Measurements from ENCODE around the gene PPEF2.

Gene PPEF2

DNA sequence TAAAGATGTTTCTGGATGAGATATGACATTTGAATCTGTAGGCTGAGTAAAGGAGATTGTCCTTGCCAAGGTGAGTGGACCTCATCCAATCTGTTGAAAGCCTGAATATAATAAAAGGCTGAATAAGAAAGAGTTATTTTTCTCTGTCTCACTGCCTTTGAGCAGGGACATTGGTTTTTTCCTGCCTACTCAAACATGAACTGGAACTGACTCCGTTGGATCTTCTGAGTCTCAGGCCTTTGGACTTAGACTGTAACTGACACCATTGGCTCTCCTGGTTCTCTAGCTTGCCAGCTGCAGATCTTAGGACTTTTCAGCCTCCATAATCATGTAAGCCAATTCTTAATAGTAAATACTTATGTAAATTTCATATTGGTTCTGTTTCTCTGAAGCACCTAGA, 43.5 kb downstream of the PPEF2 start:
- TF ChIP-seq, protein P1, sequence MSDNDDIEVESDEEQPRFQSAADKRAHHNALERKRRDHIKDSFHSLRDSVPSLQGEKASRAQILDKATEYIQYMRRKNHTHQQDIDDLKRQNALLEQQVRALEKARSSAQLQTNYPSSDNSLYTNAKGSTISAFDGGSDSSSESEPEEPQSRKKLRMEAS (IDR thresholded peaks at IDR 0.05) = no peak
- TF ChIP-seq YY1 (IDR thresholded peaks at IDR 0.05; ENCODE audit: low read depth) (no peak), TEAD4 (IDR thresholded peaks at IDR 0.05) (no peak), TCF12 (IDR thresholded peaks at IDR 0.05; ENCODE audit: low read depth) (no peak)

DNA sequence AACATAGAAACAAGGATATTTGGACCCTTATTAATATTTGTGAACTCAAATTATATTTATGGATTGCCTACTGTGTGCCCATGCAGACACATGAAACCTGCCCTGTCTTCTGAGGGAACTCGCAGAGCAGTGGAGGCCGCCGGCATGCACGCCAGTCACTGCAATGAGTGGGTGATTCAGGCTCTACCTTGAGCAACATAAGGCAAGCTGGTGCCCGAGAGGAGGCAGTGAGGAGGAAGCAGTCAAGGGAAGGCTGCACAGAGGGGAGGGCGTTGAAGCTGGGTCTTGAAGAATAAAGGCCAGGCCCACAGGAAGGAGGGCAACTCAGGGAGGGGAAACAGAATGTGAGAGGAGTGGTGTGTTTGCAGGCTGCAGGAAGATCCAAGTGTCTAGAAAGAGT, 52.8 kb downstream of the PPEF2 start:
- no peak for TF ChIP-seq CEBPB (IDR thresholded peaks at IDR 0.05)

DNA sequence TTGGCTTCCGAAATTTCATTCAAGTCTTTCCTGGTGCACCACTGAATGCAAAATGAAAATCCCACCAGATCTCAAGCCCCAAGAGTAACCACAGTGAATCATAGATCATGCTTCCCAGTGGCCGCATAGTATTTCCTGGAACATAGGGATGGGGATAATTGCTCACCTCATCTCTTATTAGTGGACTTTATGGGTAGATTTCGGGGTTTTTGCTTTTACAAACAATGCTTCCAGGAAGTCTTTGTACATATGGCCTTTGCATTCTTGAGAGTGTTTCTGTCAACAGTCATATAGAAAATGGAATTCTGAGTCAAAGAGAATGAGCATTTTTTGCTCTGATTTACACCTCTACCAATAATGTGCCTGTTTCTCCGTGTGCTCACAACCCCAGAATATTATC, 53.4 kb downstream of the PPEF2 start:
- TF ChIP-seq NFIC (IDR thresholded peaks at IDR 0.05) (no peak), FOXM1 (IDR thresholded peaks at IDR 0.05; ENCODE audit: borderline replicate concordance, low read depth) (no peak), YY1 (IDR thresholded peaks at IDR 0.05; ENCODE audit: low read depth) (no peak), TCF12 (IDR thresholded peaks at IDR 0.05; ENCODE audit: low read depth) (no peak), RAD21 (IDR thresholded peaks at IDR 0.05; ENCODE audit: low read depth) (no peak), TAF1 (IDR thresholded peaks at IDR 0.05; ENCODE audit: low read depth) (no peak), ZBTB7A (IDR thresholded peaks at IDR 0.05; ENCODE audit: low read depth) (no peak), CEBPB (IDR thresholded peaks at IDR 0.05) (no peak), CREB1 (IDR thresholded peaks at IDR 0.05; ENCODE audit: low read depth) (no peak), EP300 (IDR thresholded peaks at IDR 0.05; ENCODE audit: borderline replicate concordance) (no peak), EGR1 (IDR thresholded peaks at IDR 0.05) (no peak), TEAD4 (IDR thresholded peaks at IDR 0.05) (no peak)
- TF ChIP-seq, protein P1 (IDR thresholded peaks at IDR 0.05) = no peak
- TF ChIP-seq, protein P2, sequence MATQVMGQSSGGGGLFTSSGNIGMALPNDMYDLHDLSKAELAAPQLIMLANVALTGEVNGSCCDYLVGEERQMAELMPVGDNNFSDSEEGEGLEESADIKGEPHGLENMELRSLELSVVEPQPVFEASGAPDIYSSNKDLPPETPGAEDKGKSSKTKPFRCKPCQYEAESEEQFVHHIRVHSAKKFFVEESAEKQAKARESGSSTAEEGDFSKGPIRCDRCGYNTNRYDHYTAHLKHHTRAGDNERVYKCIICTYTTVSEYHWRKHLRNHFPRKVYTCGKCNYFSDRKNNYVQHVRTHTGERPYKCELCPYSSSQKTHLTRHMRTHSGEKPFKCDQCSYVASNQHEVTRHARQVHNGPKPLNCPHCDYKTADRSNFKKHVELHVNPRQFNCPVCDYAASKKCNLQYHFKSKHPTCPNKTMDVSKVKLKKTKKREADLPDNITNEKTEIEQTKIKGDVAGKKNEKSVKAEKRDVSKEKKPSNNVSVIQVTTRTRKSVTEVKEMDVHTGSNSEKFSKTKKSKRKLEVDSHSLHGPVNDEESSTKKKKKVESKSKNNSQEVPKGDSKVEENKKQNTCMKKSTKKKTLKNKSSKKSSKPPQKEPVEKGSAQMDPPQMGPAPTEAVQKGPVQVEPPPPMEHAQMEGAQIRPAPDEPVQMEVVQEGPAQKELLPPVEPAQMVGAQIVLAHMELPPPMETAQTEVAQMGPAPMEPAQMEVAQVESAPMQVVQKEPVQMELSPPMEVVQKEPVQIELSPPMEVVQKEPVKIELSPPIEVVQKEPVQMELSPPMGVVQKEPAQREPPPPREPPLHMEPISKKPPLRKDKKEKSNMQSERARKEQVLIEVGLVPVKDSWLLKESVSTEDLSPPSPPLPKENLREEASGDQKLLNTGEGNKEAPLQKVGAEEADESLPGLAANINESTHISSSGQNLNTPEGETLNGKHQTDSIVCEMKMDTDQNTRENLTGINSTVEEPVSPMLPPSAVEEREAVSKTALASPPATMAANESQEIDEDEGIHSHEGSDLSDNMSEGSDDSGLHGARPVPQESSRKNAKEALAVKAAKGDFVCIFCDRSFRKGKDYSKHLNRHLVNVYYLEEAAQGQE (IDR thresholded peaks at IDR 0.05; ENCODE audit: low read depth) = no peak
- TF ChIP-seq, protein P3, sequence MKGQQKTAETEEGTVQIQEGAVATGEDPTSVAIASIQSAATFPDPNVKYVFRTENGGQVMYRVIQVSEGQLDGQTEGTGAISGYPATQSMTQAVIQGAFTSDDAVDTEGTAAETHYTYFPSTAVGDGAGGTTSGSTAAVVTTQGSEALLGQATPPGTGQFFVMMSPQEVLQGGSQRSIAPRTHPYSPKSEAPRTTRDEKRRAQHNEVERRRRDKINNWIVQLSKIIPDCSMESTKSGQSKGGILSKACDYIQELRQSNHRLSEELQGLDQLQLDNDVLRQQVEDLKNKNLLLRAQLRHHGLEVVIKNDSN (IDR thresholded peaks at IDR 0.05) = no peak

DNA sequence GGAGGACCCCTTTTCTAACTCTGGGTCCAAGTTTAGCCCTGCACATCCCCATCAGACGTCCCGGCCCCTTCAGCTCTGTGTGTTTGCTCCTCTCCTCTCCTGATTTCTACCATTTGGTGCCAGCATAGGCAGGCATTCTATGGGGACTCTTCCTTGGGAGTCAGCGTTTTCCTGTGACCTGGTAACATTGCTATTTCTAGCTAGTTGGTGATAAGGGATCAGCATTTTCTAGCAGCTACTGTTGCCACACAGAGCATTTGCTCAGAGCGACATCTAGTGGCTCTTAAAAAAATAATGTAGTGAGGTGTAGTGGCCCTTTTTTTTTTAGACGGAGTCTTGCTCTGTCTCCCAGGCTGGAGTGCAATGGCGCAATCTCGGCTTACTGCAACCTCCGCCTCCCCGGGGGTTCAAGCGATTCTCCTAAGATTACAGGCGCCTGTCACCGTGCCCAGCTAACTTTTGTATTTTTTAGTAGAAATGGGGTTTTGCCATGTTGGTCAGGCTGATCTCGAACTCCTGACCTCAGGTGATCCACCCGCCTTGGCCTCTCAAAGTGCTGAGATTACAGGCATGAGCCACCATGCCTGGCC, 54.0 kb downstream of the PPEF2 start:
- TF ChIP-seq RAD21 (IDR thresholded peaks at IDR 0.05; ENCODE audit: low read depth) = peak; percentile 88
- TF ChIP-seq CEBPB (IDR thresholded peaks at IDR 0.05) = peak; percentile 91

DNA sequence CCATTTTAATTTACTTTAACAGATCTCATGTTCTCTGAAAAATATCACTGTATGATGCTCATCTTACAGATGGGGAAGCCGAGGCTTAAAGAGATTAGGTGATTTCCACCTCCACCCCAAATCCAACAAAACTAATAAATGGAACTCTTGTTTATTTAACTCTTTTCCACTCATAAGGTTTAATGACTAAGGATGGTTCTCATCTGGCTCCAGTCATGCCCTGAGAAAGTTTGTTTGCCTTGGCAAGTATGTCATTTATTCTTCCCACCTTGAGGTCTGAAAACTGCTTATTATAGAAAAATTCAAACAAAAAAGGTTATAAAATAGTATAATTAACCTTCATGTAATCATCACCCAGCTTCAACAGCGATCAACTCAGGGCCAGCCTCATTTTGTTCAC, 56.3 kb downstream of the PPEF2 start:
- TF ChIP-seq, protein P3 (IDR thresholded peaks at IDR 0.05) = no peak
- no peak for TF ChIP-seq TAF1 (IDR thresholded peaks at IDR 0.05; ENCODE audit: low read depth)
- TF ChIP-seq, protein P2 (IDR thresholded peaks at IDR 0.05; ENCODE audit: low read depth) = no peak
- no peak for TF ChIP-seq TCF12 (IDR thresholded peaks at IDR 0.05; ENCODE audit: low read depth)
- no peak for TF ChIP-seq EGR1 (IDR thresholded peaks at IDR 0.05)
- TF ChIP-seq ZBTB7A (IDR thresholded peaks at IDR 0.05; ENCODE audit: low read depth) = no peak
- no peak for TF ChIP-seq CREB1 (IDR thresholded peaks at IDR 0.05; ENCODE audit: low read depth)
- TF ChIP-seq, protein P1 (IDR thresholded peaks at IDR 0.05) = no peak
- no peak for TF ChIP-seq EP300 (IDR thresholded peaks at IDR 0.05; ENCODE audit: borderline replicate concordance)
- no peak for TF ChIP-seq NFIC (IDR thresholded peaks at IDR 0.05)
- no peak for TF ChIP-seq CEBPB (IDR thresholded peaks at IDR 0.05)
- no peak for TF ChIP-seq RAD21 (IDR thresholded peaks at IDR 0.05; ENCODE audit: low read depth)
- no peak for TF ChIP-seq YY1 (IDR thresholded peaks at IDR 0.05; ENCODE audit: low read depth)
- TF ChIP-seq FOXM1 (IDR thresholded peaks at IDR 0.05; ENCODE audit: borderline replicate concordance, low read depth) = no peak
- no peak for TF ChIP-seq TEAD4 (IDR thresholded peaks at IDR 0.05)

DNA sequence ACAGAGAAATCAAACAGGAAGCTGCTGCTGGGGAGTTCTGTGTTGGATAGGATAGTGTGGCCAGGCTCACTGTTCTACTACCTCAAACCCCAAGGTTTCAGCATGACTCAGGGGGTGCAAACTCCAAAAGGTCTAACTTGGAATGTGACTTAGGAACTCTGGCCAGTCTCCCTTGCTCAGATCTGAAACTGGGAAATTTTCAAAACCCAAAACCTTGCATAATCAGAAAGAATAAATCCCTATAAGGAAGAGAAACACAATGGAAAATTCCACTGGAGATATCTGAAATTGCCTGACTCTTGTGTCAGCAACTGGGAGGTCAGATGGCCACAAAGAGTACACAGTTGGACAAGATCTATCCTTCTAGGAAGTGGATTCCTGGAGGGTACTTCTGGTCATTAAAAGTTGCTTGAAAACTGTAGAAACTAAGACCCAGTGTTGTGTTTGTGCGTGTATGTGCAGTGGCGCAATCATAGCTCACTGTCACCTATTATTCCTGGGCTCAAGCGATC, 58.0 kb downstream of the PPEF2 start:
- TF ChIP-seq YY1 (IDR thresholded peaks at IDR 0.05; ENCODE audit: low read depth) (no peak), TEAD4 (IDR thresholded peaks at IDR 0.05) (no peak), TCF12 (IDR thresholded peaks at IDR 0.05; ENCODE audit: low read depth) (no peak), ZBTB7A (IDR thresholded peaks at IDR 0.05; ENCODE audit: low read depth) (no peak), FOXM1 (IDR thresholded peaks at IDR 0.05; ENCODE audit: borderline replicate concordance, low read depth) (no peak), RAD21 (IDR thresholded peaks at IDR 0.05; ENCODE audit: low read depth) (no peak), TAF1 (IDR thresholded peaks at IDR 0.05; ENCODE audit: low read depth) (no peak), CREB1 (IDR thresholded peaks at IDR 0.05; ENCODE audit: low read depth) (no peak), NFIC (IDR thresholded peaks at IDR 0.05) (no peak), CEBPB (IDR thresholded peaks at IDR 0.05) (no peak), EP300 (IDR thresholded peaks at IDR 0.05; ENCODE audit: borderline replicate concordance) (no peak), EGR1 (IDR thresholded peaks at IDR 0.05) (no peak)
- TF ChIP-seq, protein P2 (IDR thresholded peaks at IDR 0.05; ENCODE audit: low read depth) = no peak
- TF ChIP-seq, protein P3 (IDR thresholded peaks at IDR 0.05) = no peak
- TF ChIP-seq, protein P1 (IDR thresholded peaks at IDR 0.05) = no peak
